VCaP (cell line): ENCODE measurements around the gene IL2RA.

Experiments used
- H3K27ac ChIP-seq: fragments of 450-650 bp; 2 replicates; pipeline ENCODE4 v1.5.1; 2017
- CTCF ChIP-seq: fragments of 450-650 bp; conservative IDR thresholded peaks from 2 replicates; pipeline ENCODE4 v1.5.1; 2017; ENCODE audit warnings: mild to moderate bottlenecking, moderate library complexity

The IL2RA gene

GRCh38 chr10:6022660-6023059 is 39.5 kb downstream of the IL2RA start:
- H3K27ac ChIP-seq = no peak overlapping the region
- no peak for TF ChIP-seq CTCF

- H3K27ac ChIP-seq = no peak overlapping the region
- no peak for TF ChIP-seq CTCF
Observed at GRCh38 chr10:6020826-6021225, 41.3 kb downstream of the IL2RA start.

GRCh38 chr10:6019796-6020195 is 42.4 kb downstream of the IL2RA start:
- TF ChIP-seq CTCF = no peak

GRCh38 chr10:6019010-6019782 is 43.0 kb downstream of the IL2RA start:
- no peak overlapping the region for H3K27ac ChIP-seq
- no peak for TF ChIP-seq CTCF

More at GRCh38 chr10:6019796-6020195, 42.4 kb downstream of the IL2RA start:
- H3K27ac ChIP-seq = no peak overlapping the region

- no peak overlapping the region for H3K27ac ChIP-seq
- no peak for TF ChIP-seq CTCF
Observed at GRCh38 chr10:6018422-6018821, 43.7 kb downstream of the IL2RA start.

- TF ChIP-seq CTCF = no peak
- no peak overlapping the region for H3K27ac ChIP-seq
Observed at GRCh38 chr10:6017781-6018354, 44.3 kb downstream of the IL2RA start.

GRCh38 chr10:6014241-6014761 is 47.9 kb downstream of the IL2RA start:
- peak; percentile 82 for TF ChIP-seq CTCF
- H3K27ac ChIP-seq = no peak overlapping the region
